ENCODE measurements around the gene GPR161.
A peak's percentile ranks its signal among the peaks of the same experiment; 100 is the strongest.

Gene GPR161

GRCh38 chr1:168146626-168147025 lies 9.9 kb upstream of the GPR161 start:
- no peak for DNase-seq

GRCh38 chr1:168146160-168146539 lies 9.4 kb upstream of the GPR161 start:
- no peak for DNase-seq

- peak; percentile 84 for DNase-seq
These were observed 8.7 kb upstream of the GPR161 start for GRCh38 chr1:168145184-168146159.

GRCh38 chr1:168141871-168142385 lies 5.2 kb upstream of the GPR161 start:
- no peak for DNase-seq

DNA sequence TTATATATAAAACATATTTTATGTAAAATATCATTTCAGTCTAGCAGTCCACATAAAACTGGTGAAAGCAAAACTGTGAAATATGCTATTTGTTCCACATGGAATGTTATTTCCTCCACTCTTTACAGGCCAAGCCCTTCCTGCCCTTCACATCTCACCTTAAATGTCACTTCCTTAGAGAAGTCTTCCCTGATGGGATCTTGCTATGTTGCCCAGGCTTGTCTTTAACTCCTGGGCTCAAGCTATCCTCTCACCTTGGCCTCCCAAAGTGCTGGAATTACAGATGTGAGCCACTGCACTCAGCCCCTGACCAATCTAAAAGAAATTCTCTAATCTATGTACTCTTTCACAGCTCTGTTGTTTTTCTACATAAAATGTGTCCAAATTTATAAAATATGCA lies 2.3 kb upstream of the GPR161 start:
- no peak for DNase-seq

DNA sequence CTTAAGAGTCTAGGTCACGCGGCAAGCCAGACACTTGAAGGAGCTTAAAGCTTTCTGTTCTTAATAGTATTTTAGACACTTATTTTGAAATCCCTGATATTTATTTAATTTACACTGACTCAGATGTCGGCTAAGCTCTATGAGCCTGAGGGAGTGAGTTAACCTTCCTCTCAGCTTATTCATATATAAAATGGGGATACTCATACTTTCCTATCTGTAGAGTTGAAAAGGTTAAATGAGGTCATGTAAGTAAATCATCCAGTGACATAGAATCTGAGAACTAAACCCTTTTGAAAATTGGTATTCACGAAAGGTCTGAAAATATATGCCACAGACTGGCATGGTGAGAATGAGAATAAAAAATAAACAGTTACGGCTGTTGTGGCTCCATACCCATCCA lies 1.4 kb upstream of the GPR161 start:
- no peak for DNase-seq

GRCh38 chr1:168137515-168137821 lies 738 bp upstream of the GPR161 start:
- DNase-seq, result no peak

DNA sequence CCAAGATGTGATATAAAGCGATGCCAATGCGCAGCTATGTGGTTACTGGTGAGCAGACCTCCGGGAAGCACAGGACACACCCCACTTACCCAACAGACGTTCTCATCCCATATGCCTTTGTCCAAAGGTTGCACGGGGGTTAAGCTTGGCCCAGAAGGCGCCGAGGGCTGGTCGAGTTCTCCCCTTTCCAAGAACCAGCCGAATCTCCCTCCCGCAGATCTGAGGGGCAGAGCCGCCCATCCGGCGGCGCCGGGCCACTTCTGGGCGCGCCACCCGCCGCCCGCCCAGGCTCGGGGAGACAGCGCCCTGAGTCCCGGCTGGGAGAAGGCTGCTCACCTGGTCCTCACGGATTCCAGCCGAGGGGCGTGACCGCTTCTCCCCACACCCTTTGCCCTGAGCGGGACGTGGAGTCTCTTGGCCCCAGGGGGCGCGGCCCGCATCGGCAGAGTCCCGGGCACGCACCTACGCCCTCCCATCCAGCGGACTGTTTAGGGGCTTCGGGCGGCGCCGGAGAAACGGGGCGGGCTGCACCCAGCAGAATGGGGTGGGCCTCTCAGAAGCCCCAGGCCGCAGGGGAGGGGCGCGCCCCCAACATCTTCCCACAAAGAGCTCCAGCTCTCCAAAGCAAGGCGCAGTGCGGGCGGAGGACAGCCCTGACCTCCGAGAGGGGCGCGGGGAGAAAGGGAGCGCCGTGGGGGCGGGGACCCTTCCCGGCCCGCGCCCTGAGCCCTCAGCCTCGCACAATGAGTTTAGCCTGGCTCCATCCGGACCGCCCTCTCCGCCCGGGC lies 615 bp downstream of the GPR161 start:
- DNase-seq, result no peak

- no peak for DNase-seq
These were observed 1.4 kb downstream of the GPR161 start for GRCh38 chr1:168135116-168135920.

GRCh38 chr1:168134642-168135041 lies 2.1 kb downstream of the GPR161 start:
- no peak for DNase-seq

GRCh38 chr1:168134132-168134531 lies 2.6 kb downstream of the GPR161 start:
- no peak for DNase-seq

- no peak for DNase-seq
These were observed 6.8 kb downstream of the GPR161 start for GRCh38 chr1:168129933-168130332.

- DNase-seq, result no peak
These were observed 9.2 kb downstream of the GPR161 start for GRCh38 chr1:168127503-168127902.

DNA sequence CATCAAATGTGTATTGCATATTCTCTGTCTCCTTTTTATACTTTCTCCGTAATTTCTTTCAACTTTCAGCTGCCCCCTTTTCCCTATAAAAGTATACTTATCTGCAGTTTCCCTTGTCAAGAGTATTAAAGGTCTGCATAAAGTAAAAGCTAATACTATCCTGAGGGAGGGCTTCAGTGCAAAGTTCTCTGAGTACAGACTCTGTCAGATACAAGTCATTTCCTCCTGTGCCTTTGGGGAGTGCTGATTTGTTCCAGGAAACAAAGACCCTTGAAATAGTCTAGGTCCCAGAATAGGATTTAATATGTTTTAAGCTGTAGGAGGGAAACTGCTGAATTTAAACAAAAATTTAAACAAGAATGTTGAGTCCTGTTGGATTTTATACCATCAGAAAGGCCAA lies 11.7 kb downstream of the GPR161 start:
- no peak for DNase-seq

DNA sequence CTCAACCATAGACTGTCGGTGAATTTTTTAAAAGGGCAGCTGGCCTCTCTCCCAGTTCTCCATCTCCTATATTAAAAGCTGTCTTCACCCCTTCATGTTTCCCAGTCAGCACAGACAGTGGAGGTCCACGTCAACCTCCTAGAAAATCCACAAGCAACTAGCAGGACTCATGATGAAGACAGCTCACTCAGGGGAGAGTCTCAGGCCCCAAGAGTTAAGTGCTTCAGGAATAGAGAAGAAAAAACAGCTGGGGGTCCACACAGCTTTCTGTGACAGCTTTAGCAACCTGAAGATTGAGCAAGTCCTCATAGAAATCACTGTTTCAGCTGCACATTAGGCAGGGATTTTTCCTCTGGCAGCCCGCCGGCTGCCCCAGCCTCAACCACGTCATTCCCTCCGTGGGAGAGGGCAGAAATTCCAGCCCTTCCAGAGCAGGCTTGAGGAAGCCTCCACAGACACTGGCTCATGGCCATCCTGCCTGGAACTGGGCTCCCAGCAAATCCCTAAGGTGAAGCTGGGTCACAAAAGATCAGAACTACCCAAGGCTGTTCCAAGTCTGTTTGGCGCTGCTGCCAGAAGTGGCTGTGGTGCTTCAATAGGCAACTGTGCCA lies 15.2 kb downstream of the GPR161 start:
- no peak for DNase-seq

- DNase-seq, result no peak
These were observed 17.0 kb downstream of the GPR161 start for GRCh38 chr1:168119750-168120149.

- no peak for DNase-seq
These were observed 20.4 kb downstream of the GPR161 start for GRCh38 chr1:168116327-168116799.

- DNase-seq, result no peak
These were observed 21.9 kb downstream of the GPR161 start for GRCh38 chr1:168114845-168115244.

- peak; percentile 14 for DNase-seq
These were observed 23.9 kb downstream of the GPR161 start for GRCh38 chr1:168112673-168113305.

DNA sequence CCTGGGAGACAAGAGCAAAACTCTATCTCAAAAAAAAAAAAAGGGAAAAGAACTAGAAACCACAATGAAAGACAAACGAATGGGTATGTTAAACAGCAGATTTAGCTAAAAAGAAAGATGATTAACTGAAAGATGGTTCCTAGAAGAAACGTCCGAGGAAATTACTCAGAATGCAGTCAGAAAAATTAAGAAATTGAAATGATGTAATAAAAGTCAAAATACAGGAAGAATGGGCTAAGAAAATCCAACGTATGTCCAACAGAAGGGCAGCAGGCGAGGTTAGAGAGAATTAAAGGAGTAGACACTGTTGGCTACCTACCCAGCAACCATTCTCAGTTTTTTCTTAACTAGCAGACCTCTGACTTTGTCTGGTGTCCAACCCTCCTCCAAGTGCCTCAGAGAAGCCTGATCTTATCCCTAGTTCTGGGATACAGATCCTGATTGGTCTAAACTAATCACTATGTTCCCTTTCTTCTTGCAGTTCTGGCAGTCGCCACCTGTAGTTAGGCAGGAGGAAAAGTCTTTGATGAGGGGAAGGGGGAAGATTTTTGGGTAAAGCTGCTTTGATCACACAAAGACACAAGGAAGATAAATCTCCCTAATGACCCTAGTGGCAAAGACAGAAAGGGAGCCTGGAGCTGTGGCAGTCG lies 25.7 kb downstream of the GPR161 start:
- DNase-seq, result no peak

DNA sequence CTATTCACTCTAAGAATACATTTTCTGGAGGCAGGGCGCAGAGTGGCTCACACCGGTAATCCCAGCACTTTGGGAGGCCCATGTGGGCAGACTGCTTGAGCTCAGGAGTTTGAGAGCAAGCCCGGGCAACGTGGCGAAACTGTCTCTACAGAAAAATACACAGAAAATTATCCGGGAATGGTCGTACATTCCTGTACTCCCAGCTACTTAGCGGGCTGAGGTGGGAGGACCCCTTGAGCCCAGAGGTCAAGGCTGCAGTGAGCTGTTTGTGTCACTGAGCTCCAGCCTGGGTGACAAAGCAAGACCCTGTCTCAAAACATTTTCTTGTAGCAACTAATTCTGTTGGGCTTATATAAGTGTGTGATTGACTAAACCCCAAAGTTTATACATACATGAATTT lies 30.5 kb downstream of the GPR161 start:
- DNase-seq, result no peak
